GM19467 (cell line): ENCODE measurements around the gene AFAP1L2.
"Not testable (repeated sequence)": the region's sequence is repeated elsewhere in the genome, so short reads cannot be mapped to it uniquely, and the experiment has no call there.

Experiments
- ATAC-seq: cut with Tn5 transposase; IDR thresholded peaks from one replicate; pipeline ENCODE4 v1.9.1; 2021; ENCODE audit warnings: mild to moderate bottlenecking, moderate library complexity; ENCODE audit not compliant: unreplicated experiment

AFAP1L2 gene

GRCh38 chr10:114342976-114343375 is 61.3 kb downstream of the AFAP1L2 start:
- no peak for ATAC-seq

- ATAC-seq = no peak
These were observed 63.5 kb downstream of the AFAP1L2 start for GRCh38 chr10:114340816-114341215.

- ATAC-seq = no peak
These were observed 66.5 kb downstream of the AFAP1L2 start for GRCh38 chr10:114337510-114338462.

- ATAC-seq = no peak
These were observed 67.3 kb downstream of the AFAP1L2 start for GRCh38 chr10:114336823-114337509.

GRCh38 chr10:114335614-114336013 is 68.7 kb downstream of the AFAP1L2 start:
- no peak for ATAC-seq

- ATAC-seq = no peak
These were observed 70.0 kb downstream of the AFAP1L2 start for GRCh38 chr10:114334301-114334700.

- ATAC-seq = not testable (repeated sequence)
These were observed 70.9 kb downstream of the AFAP1L2 start for GRCh38 chr10:114333441-114333840.

GRCh38 chr10:114332301-114333192 is 71.8 kb downstream of the AFAP1L2 start:
- ATAC-seq = no peak

GRCh38 chr10:114329634-114330365 is 74.5 kb downstream of the AFAP1L2 start:
- ATAC-seq = no peak

- no peak for ATAC-seq
These were observed 75.4 kb downstream of the AFAP1L2 start for GRCh38 chr10:114328874-114329273.

GRCh38 chr10:114328441-114328812 is 75.9 kb downstream of the AFAP1L2 start:
- no peak for ATAC-seq

- no peak for ATAC-seq
These were observed 76.5 kb downstream of the AFAP1L2 start for GRCh38 chr10:114327537-114328440.

- no peak for ATAC-seq
These were observed 77.5 kb downstream of the AFAP1L2 start for GRCh38 chr10:114326795-114327194.

- ATAC-seq = no peak
These were observed 81.3 kb downstream of the AFAP1L2 start for GRCh38 chr10:114323023-114323422.

- ATAC-seq = no peak
These were observed 82.0 kb downstream of the AFAP1L2 start for GRCh38 chr10:114322344-114322743.

- no peak for ATAC-seq
These were observed 83.8 kb downstream of the AFAP1L2 start for GRCh38 chr10:114320249-114321116.

GRCh38 chr10:114319406-114320248 is 84.7 kb downstream of the AFAP1L2 start:
- ATAC-seq = no peak
